Thymus (tissue), 11 donors: ENCODE results near the gene OPRM1. TPM values are rescaled to one million over a fixed set of nuclear protein-coding genes. Genes with fewer than 3 reads are reported as not detected.

ENCODE experiments used
- DNase-seq, 9 donors: peaks; one replicate each; pipeline ENCODE4 v3.0.0-alpha.2; 2013; ENCODE audit warnings: low spot score in 9 of 9, low read depth in 6 of 9, missing footprints in 1 of 9
- H3K27ac ChIP-seq, 2 donors: one replicate each; pipeline ENCODE4 v1.5.1; 2013; ENCODE audit warnings: control low read depth in 1 of 2, low read depth in 1 of 2, low read length in 1 of 2, mild to moderate bottlenecking in 1 of 2, moderate library complexity in 1 of 2
- H3K27me3 ChIP-seq, 2 donors: one replicate each; pipeline ENCODE4 v1.5.1; 2013; ENCODE audit warnings: low read length in 1 of 2; ENCODE audit not compliant: control insufficient read depth in 2 of 2, insufficient read depth in 1 of 2
- H3K36me3 ChIP-seq, 2 donors: one replicate each; pipeline ENCODE4 v1.5.1; 2013; ENCODE audit warnings: low read length in 1 of 2, mild to moderate bottlenecking in 1 of 2, moderate library complexity in 1 of 2; ENCODE audit not compliant: control insufficient read depth in 2 of 2, insufficient read depth in 2 of 2
- H3K4me1 ChIP-seq, 2 donors: one replicate each; pipeline ENCODE4 v1.5.1; 2013; ENCODE audit warnings: low read length in 2 of 2; ENCODE audit not compliant: control insufficient read depth in 2 of 2, insufficient read depth in 2 of 2
- H3K4me3 ChIP-seq, 2 donors: one replicate each; pipeline ENCODE4 v1.5.1; 2013; ENCODE audit warnings: low read length in 2 of 2, control low read depth in 1 of 2, mild to moderate bottlenecking in 1 of 2
- H3K9me3 ChIP-seq, 2 donors: one replicate each; pipeline ENCODE4 v1.5.1; 2013; ENCODE audit warnings: low read length in 1 of 2, mild to moderate bottlenecking in 1 of 2; ENCODE audit not compliant: control insufficient read depth in 2 of 2, insufficient read depth in 1 of 2
- WGBS: extraction: QIAGEN DNeasy Blood & Tissue Kit; methylation state at CpG from one replicate; pipeline ENCODE4 v1.1.7; 2013; 5-methylcytosine and 5-hydroxymethylcytosine counted together
- polyA plus RNA-seq: library from polyadenylated mRNA; stranded (reverse); fragments of 200-250 nt; gene quantifications from one replicate; pipeline ENCODE4 v1.2.3, GENCODE V29; 2013
- total RNA-seq: library from RNA; stranded (reverse); fragments of 120-200 nt; gene quantifications from one replicate; pipeline ENCODE4 v1.2.4, GENCODE V29; 2013
- donor health status: healthy.

OPRM1 gene
- total and polyA plus RNA-seq, 2 donors = 0.02 TPM; not detected in 1

- no peaks in the 10 kb centered on the region for H3K27me3 ChIP-seq
- 85% methylated on average over 3 of the region's 3 CpGs for WGBS
- H3K36me3 ChIP-seq = no peaks in the 10 kb centered on the region
- H3K4me3 ChIP-seq = no peak overlapping the region
- no peak for DNase-seq
- no peaks in the 10 kb centered on the region for H3K4me1 ChIP-seq
- H3K27ac ChIP-seq = no peak overlapping the region
- no peaks in the 10 kb centered on the region for H3K9me3 ChIP-seq
These were observed 21.3 kb upstream of the OPRM1 start for GRCh38 chr6:154017786-154018185.

- Histone ChIP-seq H3K4me3 (no peak overlapping the region), H3K9me3 (no peaks in the 10 kb centered on the region), H3K27ac (no peak overlapping the region), H3K4me1 (no peaks in the 10 kb centered on the region), H3K36me3 (no peaks in the 10 kb centered on the region), H3K27me3 (no peaks in the 10 kb centered on the region)
- no peak for DNase-seq
- 77% methylated on average over 2 of the region's 2 CpGs for WGBS
These were observed 8.4 kb upstream of the OPRM1 start for GRCh38 chr6:154030646-154031045.

GRCh38 chr6:154041001-154041400, 2.0 kb downstream of the OPRM1 start:
- 92% methylated on average over 2 of the region's 2 CpGs for WGBS

GRCh38 chr6:154053141-154053540, 14.1 kb downstream of the OPRM1 start:
- H3K27me3 ChIP-seq = no peaks in the 10 kb centered on the region
- no peaks in the 10 kb centered on the region for H3K4me1 ChIP-seq
- no peaks in the 10 kb centered on the region for H3K9me3 ChIP-seq
- no peaks in the 10 kb centered on the region for H3K36me3 ChIP-seq
- no peak overlapping the region for H3K4me3 ChIP-seq
- 81% methylated on average over 1 of the region's 1 CpG for WGBS
- no peak for DNase-seq
- H3K27ac ChIP-seq = no peak overlapping the region

More at GRCh38 chr6:154041001-154041400, 2.0 kb downstream of the OPRM1 start:
- no peak overlapping the region for H3K4me3 ChIP-seq
- no peak overlapping the region for H3K27ac ChIP-seq
- DNase-seq = no peak
- no peaks in the 10 kb centered on the region for H3K36me3 ChIP-seq
- peaks cover 0 to 5% of the 10 kb centered on the region in 2 donors for H3K9me3 ChIP-seq
- H3K27me3 ChIP-seq = peaks cover 2 to 15% of the 10 kb centered on the region in 2 donors
- no peaks in the 10 kb centered on the region for H3K4me1 ChIP-seq

GRCh38 chr6:154056536-154056935, 17.5 kb downstream of the OPRM1 start:
- H3K4me1 ChIP-seq = no peaks in the 10 kb centered on the region
- DNase-seq = no peak
- 92% methylated on average over 5 of the region's 5 CpGs for WGBS
- no peaks in the 10 kb centered on the region for H3K9me3 ChIP-seq
- no peaks in the 10 kb centered on the region for H3K27me3 ChIP-seq
- H3K27ac ChIP-seq = no peak overlapping the region
- H3K4me3 ChIP-seq = no peak overlapping the region
- no peaks in the 10 kb centered on the region for H3K36me3 ChIP-seq

- DNase-seq = no peak
These were observed 18.1 kb downstream of the OPRM1 start for GRCh38 chr6:154057098-154057497.

GRCh38 chr6:154058963-154059680, 20.1 kb downstream of the OPRM1 start:
- 88% methylated on average over 4 of the region's 4 CpGs for WGBS
- no peaks in the 10 kb centered on the region for H3K9me3 ChIP-seq
- H3K27me3 ChIP-seq = no peaks in the 10 kb centered on the region
- no peak overlapping the region for H3K27ac ChIP-seq
- no peaks in the 10 kb centered on the region for H3K4me1 ChIP-seq
- no peak for DNase-seq
- no peaks in the 10 kb centered on the region for H3K36me3 ChIP-seq
- H3K4me3 ChIP-seq = no peak overlapping the region

More at GRCh38 chr6:154057098-154057497, 18.1 kb downstream of the OPRM1 start:
- 85% methylated on average over 1 of the region's 1 CpG for WGBS
- Histone ChIP-seq H3K4me3 (no peak overlapping the region), H3K4me1 (no peaks in the 10 kb centered on the region), H3K27me3 (no peaks in the 10 kb centered on the region), H3K36me3 (no peaks in the 10 kb centered on the region), H3K27ac (no peak overlapping the region), H3K9me3 (no peaks in the 10 kb centered on the region)

- Histone ChIP-seq H3K36me3 (no peaks in the 10 kb centered on the region), H3K4me3 (no peak overlapping the region), H3K9me3 (no peaks in the 10 kb centered on the region), H3K4me1 (no peaks in the 10 kb centered on the region), H3K27me3 (no peaks in the 10 kb centered on the region), H3K27ac (no peak overlapping the region)
- WGBS = 89% methylated on average over 3 of the region's 3 CpGs
- no peak for DNase-seq
These were observed 21.0 kb downstream of the OPRM1 start for GRCh38 chr6:154060076-154060475.

GRCh38 chr6:154070041-154070440, 31.0 kb downstream of the OPRM1 start:
- 87% methylated on average over 2 of the region's 2 CpGs for WGBS
- Histone ChIP-seq H3K27ac (no peak overlapping the region), H3K4me3 (no peak overlapping the region), H3K4me1 (no peaks in the 10 kb centered on the region), H3K9me3 (no peaks in the 10 kb centered on the region), H3K27me3 (no peaks in the 10 kb centered on the region), H3K36me3 (no peaks in the 10 kb centered on the region)
- DNase-seq = no peak
